Fibroblast of mammary gland (primary cell): ENCODE data around the gene PPP4R1.
"Not testable (repeated sequence)": the region's sequence is repeated elsewhere in the genome, so short reads cannot be mapped to it uniquely, and the experiment has no call there.

Source experiments
- DNase-seq: peaks from one replicate; pipeline ENCODE4 v3.0.0-alpha.2; 2010; ENCODE audit warnings: low read depth
- H3K4me3 ChIP-seq: 2 replicates; pipeline ENCODE4 v1.5.1; 2011; ENCODE audit warnings: low read depth, mild to moderate bottlenecking, low read length, moderate library complexity; ENCODE audit not compliant: control insufficient read depth
- CTCF ChIP-seq: conservative IDR thresholded peaks from 2 replicates; pipeline ENCODE4 v1.5.1; 2011; ENCODE audit warnings: low read depth, low read length, inconsistent platforms; ENCODE audit not compliant: control insufficient read depth, insufficient read depth

The PPP4R1 gene

GRCh38 chr18:9642799-9643462, 28.6 kb upstream of the PPP4R1 start:
- no peak for TF ChIP-seq CTCF
- H3K4me3 ChIP-seq: no peak overlapping the region
- no peak for DNase-seq

- H3K4me3 ChIP-seq, DNase-seq: not testable (repeated sequence)
These were observed 26.7 kb upstream of the PPP4R1 start for GRCh38 chr18:9641081-9641480.

- H3K4me3 ChIP-seq: no peak overlapping the region
- no peak for DNase-seq
- TF ChIP-seq CTCF: no peak
These were observed 24.5 kb upstream of the PPP4R1 start for GRCh38 chr18:9638886-9639285.

GRCh38 chr18:9637036-9637767, 22.8 kb upstream of the PPP4R1 start:
- H3K4me3 ChIP-seq: no peak overlapping the region
- no peak for TF ChIP-seq CTCF
- peak; percentile 37 for DNase-seq

GRCh38 chr18:9634856-9635255, 20.5 kb upstream of the PPP4R1 start:
- no peak for TF ChIP-seq CTCF
- DNase-seq: no peak
- H3K4me3 ChIP-seq: no peak overlapping the region

GRCh38 chr18:9631814-9632496, 17.6 kb upstream of the PPP4R1 start:
- peak; percentile 93 for DNase-seq
- H3K4me3 ChIP-seq: no peak overlapping the region
- TF ChIP-seq CTCF: no peak

GRCh38 chr18:9630444-9630843, 16.1 kb upstream of the PPP4R1 start:
- no peak for DNase-seq
- TF ChIP-seq CTCF: no peak
- no peak overlapping the region for H3K4me3 ChIP-seq
